ENCODE results near the gene PLXNB3.
"Not testable (repeated sequence)": the region's sequence is repeated elsewhere in the genome, so short reads cannot be mapped to it uniquely, and the experiment has no call there.

PLXNB3 gene

DNA sequence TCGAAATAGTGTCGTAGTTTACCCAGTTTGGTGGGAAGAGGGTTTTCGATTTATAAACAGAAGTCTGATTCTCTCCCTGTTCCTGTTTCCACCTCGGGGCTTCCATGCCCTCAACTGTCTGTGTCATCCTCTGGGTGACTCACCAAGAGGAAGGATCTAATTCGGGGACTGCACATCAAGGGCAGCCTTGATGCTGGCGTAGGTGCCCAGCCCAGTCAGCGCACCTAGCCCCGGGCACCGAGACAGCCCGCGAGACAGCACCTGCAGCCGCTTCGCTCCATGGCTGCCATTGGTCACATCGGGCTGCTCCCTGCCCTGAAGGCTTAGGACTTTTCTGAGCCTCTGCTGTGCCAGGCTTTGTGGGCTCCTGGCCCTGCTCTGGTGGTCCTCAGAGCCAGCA, 31.6 kb upstream of the PLXNB3 start:
- in situ Hi-C loops (cut with HindIII; ENCODE audit: low sequenced_read_pairs), result no loop called here

DNA sequence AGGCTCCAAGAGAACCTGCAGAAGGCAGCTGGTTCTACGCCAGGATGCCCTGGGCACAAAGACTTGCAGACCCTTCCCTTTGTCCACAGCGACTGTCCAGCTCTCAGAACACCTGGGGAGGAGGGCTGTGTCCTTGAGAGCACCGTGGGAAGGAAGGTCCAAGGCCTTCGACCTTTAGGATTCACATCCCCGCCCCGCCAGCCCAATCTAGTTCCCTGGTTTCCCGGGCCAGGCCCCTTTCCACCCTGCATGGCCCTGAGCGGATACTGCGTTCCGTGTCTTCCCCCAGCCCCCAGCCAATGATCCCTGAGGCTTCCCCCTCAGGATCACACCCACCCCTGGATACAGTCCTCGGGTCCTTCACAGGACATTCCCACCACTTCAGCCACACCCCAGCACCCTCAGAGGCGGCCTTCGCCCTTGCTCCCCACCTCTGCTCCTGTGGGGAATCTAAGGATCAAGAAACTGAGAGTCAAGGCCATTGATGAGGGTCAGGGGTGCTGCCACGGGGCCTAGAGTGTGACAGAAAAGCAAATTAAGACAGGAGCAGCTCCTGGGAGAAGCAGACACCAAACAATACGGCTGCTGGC, 30.3 kb upstream of the PLXNB3 start:
- in situ Hi-C loops (cut with HindIII; ENCODE audit: low sequenced_read_pairs), result no loop called here

DNA sequence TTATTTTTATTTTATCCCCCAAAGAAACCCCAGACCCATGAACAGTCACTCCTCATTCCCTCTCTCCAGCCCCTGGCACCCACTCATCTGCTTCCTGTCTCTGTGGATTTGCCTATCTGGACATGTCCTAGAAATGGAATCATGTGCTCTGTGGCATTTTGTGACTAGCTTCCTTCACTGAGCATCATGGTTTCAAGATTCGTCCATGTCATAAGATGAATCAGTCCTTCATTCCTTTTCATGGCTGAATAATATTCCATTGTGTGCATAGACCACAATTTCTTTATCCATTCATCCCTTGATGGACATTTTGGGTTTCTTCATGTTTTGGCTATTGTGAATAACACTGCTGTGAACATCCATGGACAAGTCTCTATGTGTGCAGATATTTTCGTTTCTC, 29.2 kb upstream of the PLXNB3 start:
- in situ Hi-C loops (cut with HindIII; ENCODE audit: low sequenced_read_pairs), result no loop called here

DNA sequence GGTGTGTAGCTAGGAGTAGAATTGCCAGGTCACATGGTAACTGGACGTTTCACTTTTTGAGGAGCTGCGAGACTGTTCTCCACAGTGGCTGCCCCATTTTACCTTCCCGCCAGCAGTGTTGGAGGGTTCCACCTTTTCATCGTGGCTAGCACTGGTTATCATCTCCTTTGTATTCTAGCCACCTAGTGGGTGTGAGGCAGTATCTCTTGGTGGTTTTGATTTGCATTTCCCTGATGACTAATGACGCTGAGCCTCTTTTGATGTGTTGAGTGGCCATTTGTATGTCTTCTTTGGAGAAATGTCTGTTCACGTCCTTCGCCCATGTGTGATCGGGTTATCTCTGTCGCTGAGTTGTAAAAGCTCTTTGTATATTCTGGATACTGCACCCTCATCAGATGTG, 28.8 kb upstream of the PLXNB3 start:
- in situ Hi-C loops (cut with HindIII; ENCODE audit: low sequenced_read_pairs), result no loop called here

DNA sequence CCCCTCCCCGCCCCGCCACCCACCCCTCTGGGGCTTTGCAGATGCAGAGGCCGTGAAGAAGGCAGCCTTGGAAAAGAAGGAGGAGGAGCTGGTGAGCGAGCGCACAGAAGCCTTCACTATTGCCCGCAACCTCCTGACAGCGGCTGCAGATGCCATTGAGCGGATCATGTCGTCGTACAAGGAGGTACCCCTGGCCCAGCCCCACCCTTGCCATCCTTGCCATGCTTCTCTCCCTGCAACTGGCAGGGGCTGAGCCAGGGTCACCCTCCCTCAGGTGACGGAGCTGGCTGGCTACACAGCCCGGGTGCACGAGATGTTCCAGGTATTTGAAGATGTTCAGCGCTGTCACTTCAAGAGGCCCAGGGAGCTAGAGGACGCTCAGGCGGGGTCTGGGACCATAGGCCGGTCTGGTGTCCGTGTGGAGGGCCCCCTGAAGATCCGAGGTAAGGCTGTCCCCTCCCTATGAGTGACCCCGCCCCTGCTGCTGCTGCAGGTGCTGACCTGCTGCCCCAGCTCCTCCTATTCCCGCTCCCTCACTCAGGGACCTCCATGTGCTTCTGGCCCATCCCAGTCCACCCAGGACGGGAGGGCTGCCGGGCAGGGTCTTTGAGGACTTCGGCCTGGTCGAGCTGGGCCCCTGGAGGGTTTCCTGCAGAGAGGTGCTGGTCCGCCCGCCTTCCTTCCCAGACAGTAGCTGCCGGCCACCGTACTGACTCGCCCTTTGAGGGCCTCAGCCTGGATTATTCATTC, 27.8 kb upstream of the PLXNB3 start:
- in situ Hi-C loops (cut with HindIII; ENCODE audit: low sequenced_read_pairs), result no loop called here

DNA sequence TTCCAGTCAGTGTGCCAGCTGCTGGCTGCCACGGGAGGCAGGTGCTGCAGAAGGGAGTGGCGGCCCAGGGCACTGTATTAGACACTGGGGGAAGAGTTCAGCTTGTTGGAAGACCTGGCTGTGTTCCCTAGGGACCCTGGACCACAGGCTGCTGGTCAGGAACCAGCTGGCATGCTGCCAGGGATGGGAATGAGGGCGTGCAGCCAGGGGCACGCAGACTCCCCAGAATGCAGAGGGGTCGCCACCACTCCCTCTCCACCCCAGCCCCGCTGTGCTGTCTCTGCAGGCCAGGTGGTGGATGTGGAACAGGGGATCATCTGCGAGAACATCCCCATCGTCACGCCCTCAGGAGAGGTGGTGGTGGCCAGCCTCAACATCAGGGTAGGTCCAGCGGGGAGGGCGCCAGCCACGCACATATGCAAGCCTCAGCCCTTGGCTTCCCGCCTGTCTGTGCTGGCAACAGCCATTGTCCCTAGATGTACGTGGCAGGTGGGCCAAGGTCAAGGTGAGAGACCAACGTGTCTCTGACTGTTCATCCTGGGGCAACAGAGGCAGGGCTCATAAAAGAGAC, 27.1 kb upstream of the PLXNB3 start:
- in situ Hi-C loops (cut with HindIII; ENCODE audit: low sequenced_read_pairs), result no loop called here

DNA sequence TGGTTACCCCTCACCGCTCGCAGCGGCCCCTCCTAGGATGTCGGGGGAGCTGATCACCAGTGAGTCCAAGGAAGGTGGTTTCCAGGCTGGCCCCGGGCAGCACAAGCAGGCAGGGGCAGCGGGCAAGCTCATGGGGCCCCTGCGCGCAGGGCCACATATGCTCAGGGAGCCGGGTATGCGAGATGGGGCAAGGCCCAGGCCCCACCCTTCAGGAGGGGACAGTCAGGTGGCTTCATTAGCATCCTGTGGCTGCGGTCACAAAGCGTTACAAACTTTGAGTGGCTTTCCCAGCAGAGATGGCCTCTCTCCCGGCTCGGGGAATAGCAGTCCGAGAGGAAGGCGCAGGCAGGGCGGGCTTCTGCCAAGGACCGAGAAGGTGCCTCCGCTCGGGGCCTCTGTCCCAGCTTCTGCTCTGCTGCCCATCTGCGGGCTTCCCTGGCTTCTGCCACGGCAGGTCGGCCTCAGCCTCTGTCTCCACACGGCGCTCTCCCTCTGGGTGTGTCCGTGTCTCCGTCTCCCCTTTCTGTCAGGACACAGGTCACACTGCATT, 25.9 kb upstream of the PLXNB3 start:
- in situ Hi-C loops (cut with HindIII; ENCODE audit: low sequenced_read_pairs), result no loop called here

DNA sequence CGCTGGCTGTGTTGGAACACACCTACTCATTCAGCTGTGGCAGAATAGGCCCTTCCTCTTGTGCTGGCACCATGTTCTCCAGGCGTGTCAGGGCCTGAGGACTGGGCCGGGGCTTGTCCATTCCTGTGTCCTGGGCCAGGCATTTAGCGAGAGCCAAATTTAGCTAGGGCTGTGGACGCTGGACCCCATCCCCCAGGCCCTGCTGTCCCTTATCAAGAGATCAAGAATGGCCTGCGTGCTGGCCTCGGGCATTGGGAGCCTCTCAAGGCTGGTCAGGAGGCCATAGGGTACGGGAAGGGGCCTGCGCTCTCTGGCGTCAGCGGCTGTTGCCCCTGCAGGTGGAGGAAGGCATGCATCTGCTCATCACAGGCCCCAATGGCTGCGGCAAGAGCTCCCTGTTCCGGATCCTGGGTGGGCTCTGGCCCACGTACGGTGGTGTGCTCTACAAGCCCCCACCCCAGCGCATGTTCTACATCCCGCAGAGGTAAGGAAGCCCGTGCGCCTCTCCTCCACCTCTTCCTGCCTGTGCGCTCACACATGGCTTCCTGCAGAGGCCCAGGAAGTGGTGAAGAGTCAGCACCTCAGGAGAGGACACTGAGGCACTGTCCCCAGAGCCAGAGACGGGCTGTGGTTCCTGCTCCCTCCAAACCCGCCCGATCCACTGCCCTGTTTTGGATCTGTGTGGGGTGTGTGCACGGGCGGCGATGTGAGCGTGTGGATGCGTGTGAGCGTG, 24.1 kb upstream of the PLXNB3 start:
- in situ Hi-C loops (cut with HindIII; ENCODE audit: low sequenced_read_pairs), result no loop called here

DNA sequence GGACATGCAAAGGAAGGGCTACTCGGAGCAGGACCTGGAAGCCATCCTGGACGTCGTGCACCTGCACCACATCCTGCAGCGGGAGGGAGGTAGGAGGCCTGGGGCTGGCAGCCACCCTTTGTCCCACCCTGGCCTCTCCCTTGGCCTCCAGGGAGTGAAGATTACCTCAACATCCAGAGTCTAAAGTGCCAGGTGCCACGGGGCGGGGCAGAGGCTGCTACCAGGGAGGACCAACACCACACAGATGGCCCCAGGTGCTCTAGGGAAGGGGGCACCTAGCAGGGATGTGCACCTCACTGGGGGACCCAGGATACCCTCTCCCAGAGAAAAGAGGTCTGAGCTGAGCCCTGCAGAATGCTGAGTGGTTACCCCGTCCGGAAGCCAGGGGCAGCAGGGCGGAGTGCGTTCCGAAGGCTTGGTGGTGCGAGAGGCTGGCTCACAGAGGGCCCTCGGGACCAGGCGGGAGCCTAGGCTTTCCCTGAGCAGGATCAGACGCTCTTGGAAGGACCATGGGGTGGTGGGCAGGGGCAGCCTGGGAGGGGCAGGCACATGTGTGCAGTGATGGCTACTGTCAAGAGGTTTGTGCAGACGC, 23.3 kb upstream of the PLXNB3 start:
- in situ Hi-C loops (cut with HindIII; ENCODE audit: low sequenced_read_pairs), result no loop called here

DNA sequence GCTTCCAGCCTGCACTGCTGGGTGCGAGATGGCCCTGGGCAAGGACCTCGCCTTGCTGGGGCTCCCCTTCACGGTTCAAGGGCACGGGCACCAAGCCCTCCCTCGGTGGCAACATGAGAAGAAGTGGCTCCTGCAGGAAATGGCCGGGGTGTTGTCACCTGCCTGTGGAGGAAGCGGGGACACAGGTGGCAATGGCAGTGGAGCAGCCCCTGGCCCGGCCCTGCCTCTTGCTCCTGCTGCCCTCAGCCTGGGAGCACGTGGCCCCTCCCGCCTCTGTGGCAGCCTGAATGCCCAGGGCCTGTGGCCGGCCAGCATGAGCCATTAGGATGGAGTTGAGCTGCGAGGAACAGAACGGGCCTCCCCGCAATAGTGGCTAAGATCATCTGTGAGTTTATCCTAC, 22.6 kb upstream of the PLXNB3 start:
- in situ Hi-C loops (cut with HindIII; ENCODE audit: low sequenced_read_pairs), result no loop called here

DNA sequence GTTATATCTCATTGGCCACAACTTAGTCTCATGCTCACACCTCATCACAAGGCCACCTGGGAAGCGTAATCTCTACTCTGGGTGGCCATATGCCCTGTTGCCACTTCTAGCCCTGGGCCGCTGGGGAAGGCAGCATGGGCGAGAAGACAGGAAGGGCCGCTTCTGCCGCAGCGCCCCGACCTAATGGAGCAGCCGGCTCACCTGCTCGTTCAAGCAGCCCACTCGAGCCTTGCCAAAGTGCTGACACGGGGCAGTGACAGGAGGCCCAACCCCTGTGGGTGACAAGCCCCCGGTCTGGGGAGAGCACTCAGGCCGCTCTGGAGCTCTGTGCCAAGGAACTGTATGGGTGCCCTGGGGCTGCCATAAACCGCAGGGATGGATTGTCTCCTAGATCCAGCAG, 21.9 kb upstream of the PLXNB3 start:
- in situ Hi-C loops (cut with HindIII; ENCODE audit: low sequenced_read_pairs), result not testable (repeated sequence)

DNA sequence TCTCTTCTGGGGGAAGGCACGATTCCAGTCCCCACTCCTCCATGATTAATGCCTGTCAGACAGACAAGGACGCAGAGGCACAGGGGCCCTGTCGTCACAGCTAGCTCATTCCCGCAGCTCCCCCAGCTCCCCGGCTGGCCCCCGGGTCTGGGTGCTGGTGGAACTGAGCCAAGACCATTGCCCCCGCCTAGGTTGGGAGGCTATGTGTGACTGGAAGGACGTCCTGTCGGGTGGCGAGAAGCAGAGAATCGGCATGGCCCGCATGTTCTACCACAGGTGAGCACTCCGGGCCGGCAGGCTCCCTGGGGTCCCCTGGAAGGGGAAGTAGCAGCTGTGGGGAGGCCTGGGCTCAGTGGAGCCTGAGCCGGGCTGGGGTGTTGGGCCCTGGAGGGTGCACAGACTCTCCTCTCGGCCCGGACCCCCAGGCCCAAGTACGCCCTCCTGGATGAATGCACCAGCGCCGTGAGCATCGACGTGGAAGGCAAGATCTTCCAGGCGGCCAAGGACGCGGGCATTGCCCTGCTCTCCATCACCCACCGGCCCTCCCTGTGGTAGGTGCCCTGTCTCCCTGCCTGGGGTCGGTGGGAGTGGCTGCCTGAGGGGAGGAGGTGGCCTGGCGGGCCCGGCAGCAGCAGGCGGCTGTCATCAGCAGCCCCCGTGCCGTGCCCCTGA, 21.1 kb upstream of the PLXNB3 start:
- in situ Hi-C loops (cut with HindIII; ENCODE audit: low sequenced_read_pairs), result not testable (repeated sequence)

DNA sequence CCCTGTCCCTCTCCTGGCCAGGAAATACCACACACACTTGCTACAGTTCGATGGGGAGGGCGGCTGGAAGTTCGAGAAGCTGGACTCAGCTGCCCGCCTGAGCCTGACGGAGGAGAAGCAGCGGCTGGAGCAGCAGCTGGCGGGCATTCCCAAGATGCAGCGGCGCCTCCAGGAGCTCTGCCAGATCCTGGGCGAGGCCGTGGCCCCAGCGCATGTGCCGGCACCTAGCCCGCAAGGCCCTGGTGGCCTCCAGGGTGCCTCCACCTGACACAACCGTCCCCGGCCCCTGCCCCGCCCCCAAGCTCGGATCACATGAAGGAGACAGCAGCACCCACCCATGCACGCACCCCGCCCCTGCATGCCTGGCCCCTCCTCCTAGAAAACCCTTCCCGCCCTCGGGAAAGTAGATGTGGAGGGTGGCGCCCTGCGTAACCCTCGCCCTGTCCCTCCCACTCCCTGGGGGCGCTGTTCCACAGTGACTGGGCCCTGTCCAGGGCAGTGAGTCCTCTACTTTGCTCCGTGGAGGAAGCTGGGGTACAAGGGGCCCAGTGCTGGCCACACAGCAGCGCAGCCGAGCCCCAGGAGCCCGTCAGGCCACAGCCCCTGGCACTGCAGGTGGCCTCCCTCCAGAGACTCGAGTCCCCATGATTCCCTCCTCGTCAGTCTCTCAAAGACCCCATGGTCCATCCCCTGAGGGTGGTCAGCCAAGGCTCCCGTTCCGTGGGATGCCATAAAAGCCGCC, 20.4 kb upstream of the PLXNB3 start:
- in situ Hi-C loops (cut with HindIII; ENCODE audit: low sequenced_read_pairs), result not testable (repeated sequence)

DNA sequence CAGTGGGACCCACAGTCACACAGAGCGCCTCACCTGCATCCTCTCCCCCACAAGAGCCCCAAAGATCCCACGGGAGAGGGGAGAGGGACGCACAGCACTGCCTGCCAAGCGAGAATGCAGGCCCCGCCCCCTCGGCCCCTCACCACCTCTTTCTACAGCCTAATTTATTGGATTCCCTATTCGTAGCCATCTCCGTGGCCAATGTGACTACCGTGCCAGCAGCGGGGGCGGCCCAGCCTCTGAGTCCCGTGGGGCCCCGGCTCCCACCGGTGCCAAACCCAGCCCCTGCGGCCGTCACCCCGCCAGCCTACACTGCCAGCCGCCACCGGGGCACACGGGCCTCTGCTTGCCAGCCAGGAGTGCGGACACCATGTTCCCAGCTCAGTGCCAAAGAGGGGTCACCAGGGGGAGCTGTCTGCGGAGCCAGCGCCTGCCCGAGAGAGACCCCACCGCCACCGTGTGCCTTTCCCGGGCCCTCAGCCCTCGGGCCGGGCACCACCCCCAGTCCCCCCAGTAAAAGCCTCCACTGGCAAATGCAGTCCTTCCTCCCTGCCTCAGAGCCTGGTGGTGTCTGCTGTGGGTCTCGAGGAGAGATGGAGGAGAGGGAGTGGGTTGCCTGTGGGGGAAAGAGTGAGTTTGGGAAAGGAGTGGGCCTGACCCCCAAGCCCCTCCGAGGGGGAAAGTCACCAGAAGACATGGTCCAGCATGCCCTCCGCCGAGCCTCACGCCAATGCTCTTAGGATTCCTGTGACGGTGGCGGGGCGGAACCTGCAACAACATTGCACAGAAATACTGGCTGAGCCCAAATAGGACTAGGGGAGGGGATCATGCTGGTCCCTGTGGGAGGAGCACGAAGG, 19.6 kb upstream of the PLXNB3 start:
- in situ Hi-C loops (cut with HindIII; ENCODE audit: low sequenced_read_pairs), result no loop called here

DNA sequence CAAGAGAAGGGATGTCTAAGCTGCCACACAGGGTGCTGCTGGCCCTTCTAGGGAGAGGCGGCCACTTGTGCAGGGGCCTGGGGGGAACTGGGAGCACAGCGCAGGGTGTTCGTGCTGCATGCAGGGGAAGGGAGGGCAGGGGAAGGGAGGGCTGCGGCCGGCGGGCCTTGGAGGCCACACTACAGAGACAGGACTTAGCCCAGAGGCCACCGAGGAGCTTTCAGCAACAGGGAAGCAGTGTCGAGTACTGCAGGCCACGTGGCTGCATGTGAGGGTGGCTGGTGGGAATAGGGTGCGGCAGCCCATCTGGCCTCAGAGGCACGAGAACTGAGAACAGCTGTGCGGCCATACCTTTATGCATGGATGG, 19.0 kb upstream of the PLXNB3 start:
- in situ Hi-C loops (cut with HindIII; ENCODE audit: low sequenced_read_pairs), result not testable (repeated sequence)

DNA sequence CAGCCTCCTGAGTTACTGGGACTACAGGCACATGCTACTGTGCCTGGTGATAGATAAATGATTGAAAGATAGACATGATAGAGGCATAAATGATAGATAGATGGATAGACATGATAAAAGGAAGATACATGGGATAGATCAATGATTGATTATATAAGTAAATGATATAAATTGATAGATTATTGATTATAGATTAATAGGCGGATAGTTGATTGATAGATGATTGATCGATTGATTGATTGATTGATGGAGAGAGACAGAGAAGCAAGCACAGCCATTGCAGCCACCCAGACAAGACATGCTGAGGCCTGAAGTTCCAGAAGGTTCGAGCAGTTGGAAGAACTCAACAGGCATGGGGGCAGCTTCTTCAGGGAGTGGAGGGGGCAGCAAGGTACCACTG, 17.7 kb upstream of the PLXNB3 start:
- in situ Hi-C loops (cut with HindIII; ENCODE audit: low sequenced_read_pairs), result no loop called here

DNA sequence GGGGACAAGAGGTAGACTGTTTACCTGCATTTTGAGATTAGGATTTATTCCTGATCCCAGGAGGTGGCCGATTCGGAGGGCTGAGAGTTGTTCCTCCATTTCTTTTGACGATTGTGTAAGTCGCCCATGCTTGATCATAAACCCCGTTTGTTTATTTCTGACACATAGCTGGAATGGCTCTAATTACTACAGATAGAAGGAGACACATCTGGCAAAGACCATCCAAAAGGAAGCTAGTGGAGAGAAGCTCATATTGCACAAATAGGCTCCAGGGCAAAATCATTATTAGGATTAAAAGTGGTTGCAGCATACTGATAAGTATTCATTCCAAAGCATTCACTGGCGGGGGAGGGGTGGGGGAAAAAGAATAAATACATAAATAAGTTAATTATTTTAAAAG, 17.1 kb upstream of the PLXNB3 start:
- in situ Hi-C loops (cut with HindIII; ENCODE audit: low sequenced_read_pairs), result not testable (repeated sequence)

DNA sequence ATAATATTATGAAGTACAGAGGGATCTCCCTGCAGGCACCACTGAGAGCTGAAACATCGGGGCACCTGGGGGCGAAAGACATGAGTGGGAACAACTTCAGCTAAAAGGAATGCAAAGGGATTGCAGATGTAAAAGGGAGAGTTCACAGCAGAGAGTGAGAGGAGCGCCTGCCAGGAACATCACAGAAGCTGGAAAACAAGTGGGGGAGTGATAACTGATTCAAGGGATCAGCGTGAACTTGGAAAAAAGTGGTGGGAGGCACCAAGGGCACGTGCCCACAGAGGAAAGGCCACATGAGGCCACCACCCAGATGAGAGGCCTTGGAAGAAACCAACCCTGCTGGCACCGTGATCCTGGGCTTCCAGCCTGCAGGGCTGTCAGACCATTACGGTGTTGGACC, 15.0 kb upstream of the PLXNB3 start:
- in situ Hi-C loops (cut with HindIII; ENCODE audit: low sequenced_read_pairs), result not testable (repeated sequence)

DNA sequence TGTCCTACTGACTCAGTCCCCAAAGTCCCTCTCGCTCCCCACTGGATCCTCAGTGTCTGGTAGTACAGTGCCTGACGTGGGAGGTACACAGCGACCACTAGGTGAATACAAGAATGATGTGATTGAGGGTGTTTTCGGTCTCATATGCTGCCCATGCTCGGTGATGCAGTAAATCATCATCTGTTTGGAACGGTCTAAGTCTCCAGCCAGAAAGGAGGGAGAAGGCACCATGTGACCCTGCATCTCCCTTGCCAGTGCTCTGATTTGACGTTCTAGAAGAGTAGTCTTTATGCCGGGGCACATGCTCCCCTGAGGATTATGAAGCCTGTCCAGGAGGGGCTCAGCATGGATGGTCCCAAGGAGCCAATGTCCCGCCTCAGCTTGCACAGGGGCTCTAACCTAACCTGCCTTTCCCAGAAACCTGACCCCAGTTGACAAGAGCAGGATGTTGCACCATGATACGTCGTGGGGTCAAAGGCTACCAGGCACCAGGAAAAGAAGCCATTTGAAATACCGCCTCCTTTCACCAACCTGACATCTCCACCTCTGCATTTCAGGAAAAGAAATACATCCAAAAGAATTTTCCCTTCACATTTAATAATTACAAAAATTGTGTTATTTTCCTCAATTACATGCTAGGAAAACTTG, 13.8 kb upstream of the PLXNB3 start:
- in situ Hi-C loops (cut with HindIII; ENCODE audit: low sequenced_read_pairs), result no loop called here

All from endothelial cell of hepatic sinusoid (primary cell).